C1 segment of cervical spinal cord (tissue), 14 donors: ENCODE results near the gene GON4L.
"Not testable (repeated sequence)": the region's sequence is repeated elsewhere in the genome, so short reads cannot be mapped to it uniquely, and the experiment has no call there.

Source experiments
- DNase-seq, 14 donors: peaks; one replicate each; lab custom pipeline; 2025; lab: John Stamatoyannopoulos, UW

Gene GON4L

GRCh38 chr1:155748141-155748540 lies 108.9 kb downstream of the GON4L start:
- not testable (repeated sequence) for DNase-seq

DNA sequence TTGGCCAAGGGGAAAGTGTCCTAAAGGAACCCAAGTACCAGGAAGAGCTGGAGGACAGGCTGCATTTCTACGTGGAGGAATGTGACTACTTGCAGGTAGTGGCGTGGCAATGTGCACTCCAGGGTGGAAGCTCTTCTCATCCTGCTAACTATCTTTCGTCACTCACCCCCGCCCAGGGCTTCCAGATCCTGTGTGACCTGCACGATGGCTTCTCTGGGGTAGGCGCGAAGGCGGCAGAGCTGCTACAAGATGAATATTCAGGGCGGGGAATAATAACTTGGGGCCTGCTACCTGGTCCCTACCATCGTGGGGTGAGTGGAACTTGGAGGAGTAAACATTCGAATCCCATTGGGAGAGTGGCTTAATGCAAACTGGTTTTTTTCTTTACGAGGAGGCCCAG lies 109.4 kb downstream of the GON4L start:
- not testable (repeated sequence) for DNase-seq

GRCh38 chr1:155745284-155746228 lies 111.5 kb downstream of the GON4L start:
- peak; percentile 16 to 95 (median 86) for DNase-seq

DNA sequence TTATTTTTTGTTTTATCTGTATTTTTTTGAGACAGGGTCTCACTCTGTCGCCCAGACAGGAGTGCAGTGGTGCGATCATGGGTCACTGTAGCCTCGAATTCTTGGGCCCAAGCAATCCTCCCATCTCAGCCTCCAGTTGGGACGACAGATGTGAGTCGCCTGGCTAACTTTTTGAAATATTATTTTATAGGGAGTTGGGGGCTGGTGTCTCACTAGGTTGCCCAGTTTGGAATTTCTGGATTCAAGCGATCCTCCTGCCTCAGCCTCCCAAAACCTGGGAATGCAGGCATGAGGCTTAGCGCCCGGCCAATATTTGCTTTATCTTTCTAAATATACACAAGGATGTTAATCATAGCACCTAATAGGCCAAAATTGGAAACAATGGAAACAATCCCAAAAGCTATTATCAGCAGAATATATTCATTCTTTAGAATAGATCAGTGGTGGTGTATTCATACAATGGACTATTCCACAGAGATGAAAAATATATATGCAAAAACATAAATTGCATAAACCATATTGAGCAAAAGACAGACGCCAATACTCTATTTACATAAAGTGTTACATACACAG lies 112.2 kb downstream of the GON4L start:
- no peak for DNase-seq

DNA sequence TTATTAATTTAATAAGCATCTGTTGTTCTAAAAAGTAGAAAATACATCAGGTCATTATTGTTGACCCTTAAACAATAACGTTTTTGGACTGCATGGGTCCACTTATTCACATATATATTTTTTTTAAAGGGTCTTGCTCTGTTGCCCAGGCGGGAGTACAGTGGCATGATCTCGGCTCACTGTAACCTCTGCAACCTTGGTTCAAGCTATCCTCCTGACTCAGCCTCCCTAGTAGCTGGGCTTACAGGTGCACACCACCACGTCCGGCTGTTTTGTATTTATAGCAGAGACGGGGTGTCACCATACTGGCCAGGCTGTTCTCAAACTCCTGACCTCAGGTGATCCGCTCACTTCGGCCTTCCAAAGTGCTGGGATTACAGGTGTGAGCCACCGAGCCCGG lies 115.1 kb downstream of the GON4L start:
- no peak for DNase-seq

DNA sequence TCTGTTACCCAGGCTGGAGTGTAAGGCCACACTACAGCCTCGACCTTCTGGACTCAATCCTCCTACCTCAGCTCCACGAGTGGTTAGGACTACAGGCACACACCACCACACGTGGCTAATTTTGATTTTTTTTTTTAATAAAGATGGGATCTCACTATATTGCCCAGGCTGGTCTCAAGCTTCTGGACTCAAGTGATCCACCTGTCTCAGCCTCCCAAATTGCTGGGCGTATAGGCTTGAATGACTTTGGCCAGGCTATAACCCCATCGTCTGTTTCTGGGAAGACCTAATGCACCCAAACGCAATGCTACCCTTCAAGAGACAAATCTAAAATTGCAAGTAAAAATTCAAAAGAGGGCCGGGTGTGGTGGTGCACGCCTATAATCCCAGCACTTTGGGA lies 116.0 kb downstream of the GON4L start:
- DNase-seq = no peak

DNA sequence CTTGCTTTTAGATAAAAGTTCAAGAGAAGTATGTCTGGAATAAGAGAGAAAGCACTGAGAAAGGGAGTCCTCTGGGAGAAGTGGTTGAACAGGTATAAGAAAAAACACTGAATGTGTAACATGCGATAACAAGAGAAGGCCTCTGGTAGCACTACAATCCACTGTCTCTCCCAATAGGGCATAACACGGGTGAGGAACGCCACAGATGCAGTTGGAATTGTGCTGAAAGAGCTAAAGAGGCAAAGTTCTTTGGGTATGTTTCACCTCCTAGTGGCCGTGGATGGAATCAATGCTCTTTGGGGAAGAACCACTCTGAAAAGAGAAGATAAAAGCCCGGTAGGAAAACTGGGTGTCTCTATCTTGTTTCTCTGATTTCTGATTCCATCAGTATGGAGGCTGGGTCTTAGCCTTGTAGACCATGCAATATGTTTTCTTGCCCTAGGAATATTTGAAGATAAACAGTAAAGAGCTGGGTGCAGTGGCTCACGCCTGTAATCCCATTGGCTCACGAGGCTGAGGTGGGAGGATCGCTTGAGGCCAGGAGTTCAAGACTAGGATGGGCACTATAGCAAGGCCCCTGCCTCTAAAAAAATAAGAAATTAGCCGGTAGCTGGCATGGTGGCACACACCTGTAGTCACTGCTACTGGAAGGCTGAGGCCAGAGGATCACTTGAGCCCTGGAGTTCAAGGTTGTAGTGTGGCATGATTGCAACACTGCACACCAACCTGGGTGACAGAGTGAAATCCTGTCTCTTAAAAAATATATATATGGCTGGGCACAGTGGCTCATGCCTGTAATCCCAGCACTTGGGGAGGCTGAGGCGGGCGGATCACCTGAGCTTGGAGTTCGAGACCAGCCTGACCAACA lies 127.7 kb downstream of the GON4L start:
- DNase-seq = peak in 11 of 14 donors; percentile 4 to 37 (median 16)

DNA sequence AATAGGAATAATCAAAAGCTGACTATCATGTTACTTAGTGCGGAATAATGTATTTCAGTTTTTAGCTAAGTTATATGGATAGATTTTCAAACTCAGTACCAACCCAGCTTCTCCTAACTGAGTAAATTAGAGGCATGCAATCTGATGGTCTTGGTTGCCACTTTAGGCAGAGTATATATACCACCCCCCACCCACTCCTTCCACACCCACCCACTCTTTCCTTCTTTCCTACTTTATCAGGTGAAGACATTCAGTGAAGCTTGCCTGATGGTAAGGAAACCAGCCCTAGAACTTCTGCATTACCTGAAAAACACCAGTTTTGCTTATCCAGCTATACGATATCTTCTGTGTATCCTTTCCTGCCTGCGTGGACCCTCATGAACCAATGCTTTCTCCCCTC lies 131.9 kb downstream of the GON4L start:
- no peak for DNase-seq

DNA sequence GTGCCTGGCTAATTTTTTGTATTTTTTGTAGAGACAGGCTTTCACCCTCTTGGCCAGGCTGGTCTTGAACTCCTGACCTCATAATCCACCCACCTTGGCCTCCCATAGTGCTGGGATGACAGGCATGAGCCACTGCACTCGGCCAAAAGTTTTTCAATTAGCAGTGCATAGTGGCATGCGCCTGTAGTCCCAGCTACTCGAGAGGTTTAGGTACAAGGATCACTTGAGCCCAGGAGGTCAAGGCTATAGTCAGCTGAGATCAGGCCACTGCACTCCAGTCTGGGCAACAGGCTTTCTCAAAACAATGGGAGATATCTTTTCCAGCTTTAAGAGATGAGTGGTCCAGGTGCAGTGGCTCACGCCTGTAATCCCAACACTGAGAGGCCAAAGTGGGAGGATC lies 137.3 kb downstream of the GON4L start:
- no peak for DNase-seq

GRCh38 chr1:155718524-155719115 lies 138.4 kb downstream of the GON4L start:
- DNase-seq = peak in 3 of 14 donors; percentile 2 to 20 (median 2)

GRCh38 chr1:155717041-155717440 lies 140.0 kb downstream of the GON4L start:
- DNase-seq = no peak

DNA sequence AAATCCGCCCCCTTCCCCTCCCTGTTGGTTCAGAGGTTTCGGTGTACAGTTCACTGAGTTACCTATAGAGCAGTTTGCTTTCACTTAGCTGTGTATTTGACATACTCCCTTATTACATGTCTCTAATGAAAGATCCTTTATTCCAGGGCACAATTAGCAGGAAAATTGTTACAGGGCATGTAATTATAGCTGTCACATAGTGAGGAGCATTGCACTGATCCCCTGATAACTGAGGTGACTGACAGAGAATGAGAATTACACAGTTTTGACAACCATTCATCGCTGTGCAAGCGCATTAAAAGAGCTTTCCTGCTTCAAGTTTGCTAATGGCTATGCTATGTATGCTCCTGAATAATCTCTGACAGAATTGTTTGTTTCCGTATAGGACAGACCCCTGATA lies 141.2 kb downstream of the GON4L start:
- DNase-seq = no peak

DNA sequence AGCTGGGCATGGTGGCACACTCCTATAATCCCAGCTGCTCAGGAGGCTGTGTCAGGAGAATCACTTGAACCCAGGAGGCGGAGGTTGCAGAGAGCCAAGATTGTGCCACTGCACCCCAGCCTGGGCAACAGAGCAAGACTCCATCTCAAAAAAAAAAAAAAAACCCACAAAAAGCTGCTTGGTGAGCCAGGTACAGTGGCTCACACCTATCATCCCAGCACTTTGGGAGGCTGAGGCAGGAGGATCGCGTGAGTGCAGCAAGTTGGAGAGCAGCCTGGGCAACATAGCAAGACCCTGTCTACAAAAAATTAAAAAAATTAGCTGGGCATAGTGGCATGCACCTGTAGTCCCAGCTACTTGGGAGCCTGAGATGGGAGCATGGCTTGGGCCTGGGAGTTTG lies 142.0 kb downstream of the GON4L start:
- DNase-seq = not testable (repeated sequence)

DNA sequence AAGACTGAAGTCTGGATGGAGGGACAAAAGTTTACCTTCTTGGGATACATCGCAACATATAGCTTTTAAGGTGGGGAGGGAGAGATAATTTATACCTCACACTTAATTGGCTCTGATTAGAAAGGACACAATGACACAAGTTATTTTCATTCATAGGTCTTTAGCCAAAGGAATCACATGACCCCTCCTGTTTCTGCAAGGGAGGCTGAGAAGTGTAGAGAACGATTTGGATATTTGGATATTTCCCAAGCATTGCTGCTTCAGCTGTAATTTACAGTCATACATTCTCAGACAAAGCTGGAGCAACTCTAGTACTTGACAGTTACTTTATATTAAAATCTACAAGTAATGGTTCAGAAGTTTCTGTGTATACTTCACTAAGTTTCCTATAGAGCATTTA lies 143.9 kb downstream of the GON4L start:
- DNase-seq = no peak

- DNase-seq = not testable (repeated sequence)
Observed at GRCh38 chr1:155712636-155713035, 144.4 kb downstream of the GON4L start.

- not testable (repeated sequence) for DNase-seq
Observed at GRCh38 chr1:155711457-155711856, 145.6 kb downstream of the GON4L start.

DNA sequence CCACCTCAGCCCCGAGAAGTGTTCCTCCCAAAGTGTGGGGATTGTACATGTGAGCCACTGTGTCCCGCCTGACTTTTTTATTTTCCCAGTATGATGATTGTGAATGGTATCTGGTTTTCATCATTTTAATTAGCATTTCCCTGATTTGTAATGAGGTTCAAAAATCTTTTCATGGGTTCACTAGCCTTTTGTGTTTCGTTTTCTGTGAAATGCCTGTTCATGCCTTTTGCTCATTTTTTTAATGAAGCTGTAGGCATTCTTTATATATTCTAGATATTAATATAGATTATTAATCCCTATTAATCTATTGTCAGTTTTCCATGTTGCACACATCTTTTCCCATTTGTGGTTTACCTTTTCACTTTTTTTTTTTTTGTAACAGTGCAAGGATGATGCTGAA lies 147.6 kb downstream of the GON4L start:
- no peak for DNase-seq

DNA sequence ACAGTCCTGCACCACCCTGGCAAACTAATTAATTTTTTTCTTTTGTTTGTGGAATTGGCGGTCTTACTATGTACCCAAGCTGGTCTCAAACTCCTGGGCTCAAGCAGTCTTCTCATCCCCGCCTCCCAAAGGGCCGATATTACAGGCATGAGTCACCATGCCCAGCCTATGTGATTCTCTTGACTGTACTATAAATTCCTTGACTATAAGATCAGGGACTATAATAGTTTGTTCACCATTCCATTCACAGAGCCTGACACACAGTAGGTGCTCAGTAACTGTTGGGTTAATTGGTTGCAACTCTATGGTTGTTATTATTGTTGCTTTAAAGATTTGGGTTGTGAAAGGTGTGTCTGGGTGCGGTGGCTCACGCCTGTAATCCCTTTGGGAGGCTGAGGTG lies 150.9 kb downstream of the GON4L start:
- DNase-seq = no peak

DNA sequence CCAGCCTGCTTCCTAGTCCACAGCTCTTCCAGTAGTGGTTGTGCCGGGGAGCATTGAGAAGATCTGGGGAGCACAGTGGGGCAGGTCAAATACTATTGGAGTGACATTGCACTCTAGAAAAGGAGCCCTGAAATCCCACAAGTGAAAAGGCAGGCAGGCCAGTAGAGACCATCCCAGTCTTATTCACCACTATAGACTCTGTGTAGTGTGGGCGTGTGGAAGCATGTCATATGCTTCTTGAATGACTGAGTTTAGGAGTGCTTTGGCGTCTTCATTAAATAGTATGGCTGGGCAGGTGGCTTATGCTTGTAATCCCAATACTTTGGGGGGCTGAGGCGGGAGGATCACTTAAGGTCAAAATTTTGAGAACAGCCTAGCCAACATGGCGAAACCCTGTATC lies 152.6 kb downstream of the GON4L start:
- DNase-seq = not testable (repeated sequence)

- DNase-seq = no peak
Observed at GRCh38 chr1:155703216-155703615, 153.8 kb downstream of the GON4L start.

DNA sequence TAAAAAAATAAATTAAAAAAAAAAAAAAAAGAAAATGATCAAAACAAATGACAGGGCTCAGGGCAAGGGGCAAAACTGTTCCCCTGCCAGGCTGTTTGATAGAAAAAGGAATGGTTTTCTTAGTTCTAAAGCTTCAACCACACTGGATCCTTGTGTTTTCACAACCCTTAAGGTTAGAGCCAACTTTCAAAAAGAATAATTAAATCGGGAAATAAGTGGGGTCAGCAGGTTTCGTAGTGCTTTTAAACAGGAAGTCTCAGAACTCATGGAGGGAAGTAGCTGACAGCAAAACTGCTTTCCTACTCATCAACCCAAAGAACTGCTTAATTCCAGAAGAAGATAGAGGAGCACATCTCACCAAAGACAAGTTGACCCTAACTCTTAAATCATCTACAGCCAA lies 155.3 kb downstream of the GON4L start:
- not testable (repeated sequence) for DNase-seq
